ENCODE data around the gene BRINP1. TPM values are rescaled to one million over a fixed set of nuclear protein-coding genes. Genes with fewer than 3 reads are reported as not detected.

Gene BRINP1
- total RNA-seq, 1 experiment from 2014 or later, result not detected

DNA sequence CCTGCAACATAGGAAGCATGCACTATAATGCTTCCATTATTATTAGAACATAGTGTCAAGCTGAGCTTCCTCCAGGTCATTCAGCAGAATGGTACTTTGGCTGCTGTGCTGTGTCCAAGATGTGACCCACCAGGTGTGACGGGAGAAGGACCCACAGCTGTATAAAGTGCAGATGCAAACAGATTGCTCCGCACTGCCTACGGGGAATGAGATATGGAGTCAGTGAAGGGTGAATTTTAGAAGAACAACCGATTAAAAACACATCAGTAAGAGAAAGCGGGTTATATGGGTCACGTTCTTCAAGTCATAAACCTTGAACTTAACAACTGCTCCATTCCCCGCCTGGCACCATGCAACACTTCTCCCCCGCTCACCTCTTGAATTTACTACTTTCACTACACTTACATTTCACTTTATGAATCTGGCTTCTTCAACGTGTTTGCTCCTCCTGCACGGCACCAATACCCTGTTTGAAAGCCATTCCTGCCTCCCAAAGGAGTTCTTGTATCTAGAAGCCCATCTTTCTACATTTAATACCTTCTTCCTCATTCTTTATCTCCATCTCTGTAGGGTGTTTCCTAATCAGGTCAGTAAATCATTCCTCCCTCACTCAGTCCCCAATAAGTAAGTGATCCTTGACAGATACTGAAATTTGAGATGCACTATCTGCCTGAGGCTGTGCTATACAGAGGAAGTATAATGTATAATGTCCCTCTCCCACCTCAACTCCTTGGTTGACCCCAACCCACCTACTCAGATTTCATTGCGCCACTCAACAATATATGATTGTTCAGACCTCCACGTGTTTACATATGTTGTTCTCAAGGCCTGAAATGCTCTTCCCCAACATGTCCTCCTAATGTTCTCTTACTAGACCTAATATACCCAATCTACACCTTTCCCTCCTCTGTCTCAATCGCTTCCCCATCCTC, 25.9 kb downstream of the BRINP1 start:
- DNase-seq (ENCODE audit: low read depth), result no peak

- no peak for DNase-seq (ENCODE audit: low read depth)
Measured at GRCh38 chr9:119339056-119339455, 30.2 kb downstream of the BRINP1 start.

- DNase-seq (ENCODE audit: low read depth), result no peak
Measured at GRCh38 chr9:119337573-119337972, 31.7 kb downstream of the BRINP1 start.

- DNase-seq (ENCODE audit: low read depth), result no peak
Measured at GRCh38 chr9:119334745-119335144, 34.5 kb downstream of the BRINP1 start.

DNA sequence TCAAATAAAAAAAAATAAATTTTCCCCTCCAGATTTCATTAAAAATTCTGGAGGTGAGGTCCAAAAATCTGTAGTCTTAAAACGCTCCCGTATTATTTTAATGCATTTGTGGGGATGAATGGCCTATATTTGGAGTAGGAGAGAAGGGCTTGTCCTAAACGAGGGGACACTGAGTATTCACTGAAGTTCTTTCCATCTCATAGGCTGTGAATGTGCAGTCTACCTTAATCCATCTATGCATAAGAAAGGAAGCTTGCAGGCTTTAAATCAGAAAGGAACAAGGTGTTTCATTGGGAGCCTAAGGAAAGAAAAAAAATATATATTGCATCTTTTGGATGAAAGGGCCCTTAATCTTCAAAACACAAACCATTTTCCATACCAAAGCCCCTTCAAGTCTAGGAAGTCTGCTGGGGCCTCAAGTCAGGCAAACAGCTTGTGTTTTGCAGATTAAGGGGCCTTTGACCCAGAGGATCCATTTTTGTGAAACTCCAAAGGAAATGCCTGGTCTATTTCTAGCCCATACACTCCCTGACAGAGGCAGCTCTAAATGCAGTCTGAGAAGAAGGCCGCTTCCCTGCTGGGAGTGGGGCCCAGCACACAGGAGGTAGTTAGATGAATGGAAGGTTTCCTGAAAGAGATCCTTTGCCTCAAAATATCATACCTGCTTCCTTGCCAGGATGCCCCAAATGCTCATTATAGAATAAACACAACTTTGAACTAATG, 35.6 kb downstream of the BRINP1 start:
- DNase-seq (ENCODE audit: low read depth), result no peak

DNA sequence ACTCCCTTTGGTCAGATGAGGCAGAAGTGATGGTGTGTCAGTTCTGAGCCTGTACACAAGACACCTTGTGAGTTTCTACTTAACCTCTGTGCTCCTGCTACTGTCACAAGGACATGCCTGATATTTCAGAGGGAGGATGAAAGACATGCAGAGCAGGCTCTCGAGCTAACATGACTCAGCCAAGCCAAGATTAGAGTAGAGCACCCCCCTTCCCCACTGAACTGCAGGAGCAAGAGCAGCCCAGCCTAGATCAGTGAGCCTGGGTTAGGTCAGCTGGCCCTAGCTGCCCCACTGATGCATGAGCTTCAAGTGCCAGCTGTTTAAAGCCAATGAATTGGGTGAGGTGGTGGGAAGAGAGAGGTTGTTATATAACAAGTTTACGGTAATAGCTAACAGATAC, 36.7 kb downstream of the BRINP1 start:
- no peak for DNase-seq (ENCODE audit: low read depth)

DNA sequence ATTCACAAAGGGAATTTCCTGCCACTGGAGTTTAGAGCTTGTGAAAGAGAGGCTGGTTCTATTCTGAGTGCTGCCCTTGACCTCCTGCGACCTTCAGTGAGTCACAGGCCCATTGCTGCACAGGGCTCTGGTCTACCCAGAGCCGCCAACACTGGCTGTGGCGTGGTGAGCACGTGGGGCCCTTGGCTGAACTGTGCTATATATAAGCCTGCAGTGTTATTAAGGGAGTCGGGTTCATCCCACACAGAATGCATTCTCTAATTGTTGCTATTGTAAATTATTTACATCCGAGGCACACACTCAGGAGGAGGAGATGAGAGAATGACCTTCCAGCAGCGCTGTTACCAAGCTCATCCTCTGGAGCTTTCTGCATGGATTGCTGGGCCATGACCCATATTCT, 47.1 kb downstream of the BRINP1 start:
- no peak for DNase-seq (ENCODE audit: low read depth)

DNA sequence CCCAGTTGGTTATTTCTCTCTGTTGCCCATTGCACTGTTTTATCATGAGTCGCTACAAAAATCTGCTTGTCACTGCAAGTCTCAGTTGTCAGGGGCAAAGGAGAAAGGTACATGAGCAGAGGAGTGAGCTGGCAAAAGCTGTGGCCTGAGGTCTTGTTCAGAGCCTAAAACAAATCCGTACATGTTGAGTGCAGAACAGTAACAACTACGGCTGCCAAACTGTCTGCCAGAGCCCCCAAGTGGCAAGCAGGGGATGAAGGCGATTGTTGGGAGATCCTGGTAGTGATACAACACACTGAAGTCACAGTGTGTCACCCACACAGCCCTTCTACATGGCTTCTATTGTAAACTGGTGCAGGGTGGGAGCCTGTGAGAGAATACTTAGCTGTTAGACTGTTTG, 50.9 kb downstream of the BRINP1 start:
- DNase-seq (ENCODE audit: low read depth), result no peak

- DNase-seq (ENCODE audit: low read depth), result no peak
Measured at GRCh38 chr9:119313846-119314245, 55.4 kb downstream of the BRINP1 start.

GRCh38 chr9:119310741-119311140, 58.5 kb downstream of the BRINP1 start:
- DNase-seq (ENCODE audit: low read depth), result no peak

- DNase-seq (ENCODE audit: low read depth), result no peak
Measured at GRCh38 chr9:119307471-119307870, 61.8 kb downstream of the BRINP1 start.

DNA sequence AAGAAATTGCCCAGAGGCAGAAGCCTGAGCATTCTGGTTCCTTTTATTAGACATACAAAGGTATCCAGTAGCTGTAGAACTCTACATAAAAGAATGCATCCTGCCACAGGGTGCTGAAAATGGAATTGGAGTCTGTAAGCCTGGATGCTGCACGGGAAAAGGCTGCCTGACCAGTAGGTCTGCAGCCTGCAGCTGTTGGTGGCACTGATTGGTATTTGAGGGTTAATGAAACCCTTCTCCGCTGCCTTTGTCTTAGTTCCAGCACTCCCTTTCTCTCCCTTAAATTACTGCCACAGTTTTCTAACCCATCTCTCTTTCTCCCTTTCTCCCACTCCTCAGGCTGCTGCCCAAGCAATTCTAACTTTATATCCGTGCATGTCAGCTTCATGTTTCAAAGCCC, 64.7 kb downstream of the BRINP1 start:
- DNase-seq (ENCODE audit: low read depth), result no peak

- DNase-seq (ENCODE audit: low read depth), result no peak
Measured at GRCh38 chr9:119302988-119303698, 66.1 kb downstream of the BRINP1 start.

GRCh38 chr9:119298076-119298853, 71.0 kb downstream of the BRINP1 start:
- no peak for DNase-seq (ENCODE audit: low read depth)

- DNase-seq (ENCODE audit: low read depth), result no peak
Measured at GRCh38 chr9:119291554-119291953, 77.7 kb downstream of the BRINP1 start.

- DNase-seq (ENCODE audit: low read depth), result no peak
Measured at GRCh38 chr9:119289740-119290433, 79.3 kb downstream of the BRINP1 start.

DNA sequence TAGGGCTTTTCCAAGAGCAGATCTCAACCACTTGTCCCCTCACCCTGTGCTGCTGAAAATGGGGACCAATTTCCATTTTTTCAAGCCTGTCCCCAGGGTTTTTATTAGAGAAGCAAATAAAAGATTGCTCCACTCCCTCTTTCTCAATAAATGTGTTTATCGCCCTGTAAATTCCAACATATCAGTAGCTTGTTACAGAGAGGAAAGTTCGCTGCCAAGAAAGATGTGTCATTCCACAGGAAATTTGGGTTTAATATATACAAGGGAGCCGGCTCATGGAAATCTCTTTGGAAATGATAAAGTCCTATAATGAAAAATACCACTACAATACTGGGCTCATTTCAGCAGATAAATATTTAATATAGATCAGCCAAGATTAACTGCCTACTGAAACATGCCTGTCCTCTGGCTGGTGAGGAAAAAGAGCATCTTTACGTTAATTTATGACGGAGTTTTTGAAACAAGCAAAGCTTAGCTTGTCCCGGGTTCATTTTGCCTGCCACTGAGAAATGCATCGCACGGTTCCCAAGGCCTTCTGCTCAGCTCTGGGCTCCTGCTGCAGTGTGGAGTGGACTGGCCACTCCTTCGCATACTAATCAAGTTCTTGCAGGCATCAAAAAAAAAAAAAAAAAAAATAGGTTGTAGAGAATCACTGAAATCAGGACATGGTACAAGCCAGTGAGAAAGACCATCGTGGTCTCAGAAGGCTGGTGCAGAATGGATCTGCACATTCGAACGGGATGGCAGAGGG, 84.5 kb downstream of the BRINP1 start:
- DNase-seq (ENCODE audit: low read depth), result no peak

DNA sequence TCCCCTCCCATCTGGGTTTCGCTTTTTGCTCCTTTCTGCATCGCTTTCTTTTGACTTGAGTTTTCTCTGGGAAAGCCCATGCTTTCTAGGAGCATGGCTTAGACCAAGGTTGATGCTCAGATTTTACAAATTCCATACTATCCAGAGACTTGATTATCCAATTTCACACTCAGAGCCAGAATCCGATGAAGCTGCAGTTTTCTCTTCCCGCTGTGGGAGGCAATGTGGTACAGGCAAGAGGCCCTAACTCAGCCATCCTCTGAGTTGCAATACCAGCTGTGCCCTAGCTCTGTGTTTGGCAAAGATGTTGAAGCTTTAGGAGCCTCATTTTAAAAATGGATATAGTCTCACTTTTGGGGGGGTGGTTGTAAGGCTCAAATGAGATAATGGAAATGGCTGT, 85.1 kb downstream of the BRINP1 start:
- DNase-seq (ENCODE audit: low read depth), result no peak

- DNase-seq (ENCODE audit: low read depth), result no peak
Measured at GRCh38 chr9:119283078-119283794, 86.0 kb downstream of the BRINP1 start.
